Skeletal muscle satellite cell (primary cell): ENCODE data around the gene OR11L1. TPM values are rescaled to one million over a fixed set of nuclear protein-coding genes. Genes with fewer than 3 reads are reported as not detected.

Experiments
- H3K27me3 ChIP-seq: 2 replicates; pipeline ENCODE4 v1.7.0; 2013; ENCODE audit warnings: low read length; ENCODE audit not compliant: control insufficient read depth, insufficient read depth
- H3K36me3 ChIP-seq: 2 replicates; pipeline ENCODE4 v1.7.0; 2013; ENCODE audit warnings: mild to moderate bottlenecking, control low read depth, low read length; ENCODE audit not compliant: insufficient read depth
- H3K4me1 ChIP-seq: 2 replicates; pipeline ENCODE4 v1.7.0; 2013; ENCODE audit warnings: low read length; ENCODE audit not compliant: control insufficient read depth, insufficient read depth
- H3K4me2 ChIP-seq: 2 replicates; pipeline ENCODE4 v1.7.0; 2013; ENCODE audit warnings: mild to moderate bottlenecking, low read length
- H3K4me3 ChIP-seq: 2 replicates; pipeline ENCODE4 v1.7.0; 2013; ENCODE audit warnings: low read length
- H3K9ac ChIP-seq: 2 replicates; pipeline ENCODE4 v1.7.0; 2013; ENCODE audit warnings: mild to moderate bottlenecking, low read depth, low read length, moderate library complexity
- H3K9me3 ChIP-seq: replicated peaks from 2 replicates; pipeline ENCODE4 v1.7.0; 2013; ENCODE audit warnings: mild to moderate bottlenecking, control low read depth, low read length
- total RNA-seq: library from RNA; depleted of rRNA; stranded (reverse); fragments of >200 nt; gene quantifications from 2 replicates; pipeline ENCODE4 v1.2.3, GENCODE V29; 2012; rRNA removed

Gene OR11L1, protein sequence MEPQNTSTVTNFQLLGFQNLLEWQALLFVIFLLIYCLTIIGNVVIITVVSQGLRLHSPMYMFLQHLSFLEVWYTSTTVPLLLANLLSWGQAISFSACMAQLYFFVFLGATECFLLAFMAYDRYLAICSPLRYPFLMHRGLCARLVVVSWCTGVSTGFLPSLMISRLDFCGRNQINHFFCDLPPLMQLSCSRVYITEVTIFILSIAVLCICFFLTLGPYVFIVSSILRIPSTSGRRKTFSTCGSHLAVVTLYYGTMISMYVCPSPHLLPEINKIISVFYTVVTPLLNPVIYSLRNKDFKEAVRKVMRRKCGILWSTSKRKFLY
- total RNA-seq: not detected in 2 replicates

DNA sequence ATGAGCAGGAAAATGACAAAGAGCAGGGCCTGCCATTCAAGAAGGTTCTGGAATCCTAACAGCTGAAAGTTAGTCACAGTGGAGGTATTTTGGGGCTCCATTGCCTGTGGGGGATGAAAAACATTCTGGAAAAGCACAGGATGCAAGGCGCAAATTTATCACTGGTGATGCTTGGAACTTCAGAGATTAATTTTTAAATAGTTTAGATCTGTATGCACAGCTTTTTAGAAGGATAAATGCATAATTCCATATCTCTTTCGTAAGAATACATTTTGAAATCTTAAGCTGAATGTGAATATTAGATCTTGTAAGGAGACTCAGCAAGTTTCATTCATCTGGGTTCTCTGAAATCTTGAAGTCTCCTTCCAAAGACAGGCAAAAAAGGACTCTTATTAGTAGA lies at the start of gene OR11L1:
Gene OR11L1 (minus strand): TSS at position 101 of the 400 bp plus-strand sequence. CDS start 0 bp downstream, at position 101.
- Histone ChIP-seq H3K9ac (no peak within 1 kb of the TSS), H3K27me3 (no peaks in the 10 kb centered on the region), H3K9me3 (peaks cover 20% of the 10 kb centered on the region), H3K4me3 (no peak within 1 kb of the TSS), H3K4me2 (no peak within 1 kb of the TSS), H3K4me1 (no peaks in the 10 kb centered on the region), H3K36me3 (no peaks in the 10 kb centered on the region)

DNA sequence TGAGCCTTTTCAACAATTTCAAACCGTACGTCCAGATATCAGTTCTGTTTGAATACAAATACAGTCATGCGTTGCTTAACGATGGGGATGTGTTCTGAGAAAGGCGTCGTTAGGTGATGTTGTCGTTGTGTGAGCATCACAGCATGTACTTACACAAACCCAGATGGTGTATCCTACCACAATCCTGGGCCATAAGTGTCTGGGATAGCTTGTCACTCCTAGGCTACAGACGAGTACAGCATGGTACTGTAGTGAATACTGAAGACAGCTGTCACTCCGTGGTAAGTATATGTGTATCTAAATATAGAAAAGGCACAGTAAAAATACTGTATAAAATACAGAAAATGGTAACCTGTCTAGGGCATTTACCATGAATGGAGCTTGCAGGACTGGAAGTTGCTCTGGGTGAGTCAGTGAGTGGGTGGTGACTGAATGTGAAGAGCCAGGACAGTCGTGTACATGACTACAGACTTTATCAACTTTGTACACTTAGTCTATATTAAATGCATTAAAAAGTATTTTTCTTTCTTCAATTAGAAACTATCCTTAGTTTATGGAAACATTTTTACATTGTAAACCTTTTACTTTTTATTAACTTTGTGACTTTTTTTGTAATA lies 43.2 kb upstream of the OR11L1 start:
- Histone ChIP-seq H3K4me1 (no peaks in the 10 kb centered on the region), H3K36me3 (no peaks in the 10 kb centered on the region), H3K9ac (no peak overlapping the region), H3K9me3 (peaks cover 5% of the 10 kb centered on the region), H3K4me2 (no peak overlapping the region), H3K27me3 (no peaks in the 10 kb centered on the region), H3K4me3 (no peak overlapping the region)

DNA sequence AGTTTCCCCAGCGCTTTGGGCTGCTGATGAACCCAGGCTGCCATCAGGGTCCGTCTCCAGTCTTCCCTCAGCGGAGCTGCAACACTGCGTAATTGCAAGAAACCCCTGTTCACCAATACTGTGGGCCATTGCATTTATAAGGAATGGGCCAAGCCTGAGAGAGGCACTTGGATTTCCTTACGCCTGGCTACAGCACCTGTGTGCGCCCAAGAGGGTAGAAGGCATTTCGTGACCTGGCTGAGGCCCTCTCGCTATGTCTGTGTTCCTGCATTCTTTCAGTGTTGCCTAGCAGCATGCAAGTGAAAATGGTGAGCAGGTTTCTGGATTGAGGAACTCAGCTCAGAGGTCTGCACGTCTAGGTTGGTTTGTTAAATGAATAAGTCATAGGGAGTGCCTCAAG lies 41.6 kb upstream of the OR11L1 start:
- Histone ChIP-seq H3K4me3 (no peak overlapping the region), H3K36me3 (no peaks in the 10 kb centered on the region), H3K4me2 (no peak overlapping the region), H3K9ac (no peak overlapping the region), H3K27me3 (no peaks in the 10 kb centered on the region), H3K4me1 (no peaks in the 10 kb centered on the region), H3K9me3 (peaks cover 5% of the 10 kb centered on the region)

DNA sequence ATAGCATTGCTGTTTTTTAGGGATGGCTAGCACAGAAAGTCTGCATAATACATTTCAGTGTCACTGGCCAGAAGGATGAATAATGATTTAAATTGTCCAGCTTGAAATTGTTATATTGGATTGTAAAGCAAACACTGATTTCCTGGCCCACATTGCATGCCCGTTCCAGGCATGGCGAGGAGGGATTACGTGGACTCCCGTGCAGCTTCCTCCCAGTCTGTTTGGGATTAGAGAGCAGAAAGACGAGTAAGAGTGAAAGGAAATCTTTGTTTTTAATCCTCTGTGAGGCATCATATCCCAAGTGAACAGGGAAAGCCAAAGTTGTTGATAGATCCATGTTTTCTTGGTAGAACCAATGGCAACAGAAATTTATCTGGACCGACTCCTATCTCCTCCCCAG lies 23.7 kb upstream of the OR11L1 start:
- Histone ChIP-seq H3K36me3 (no peaks in the 10 kb centered on the region), H3K4me3 (no peak overlapping the region), H3K4me1 (no peaks in the 10 kb centered on the region), H3K9me3 (peaks cover 4% of the 10 kb centered on the region), H3K9ac (no peak overlapping the region), H3K4me2 (no peak overlapping the region), H3K27me3 (no peaks in the 10 kb centered on the region)

DNA sequence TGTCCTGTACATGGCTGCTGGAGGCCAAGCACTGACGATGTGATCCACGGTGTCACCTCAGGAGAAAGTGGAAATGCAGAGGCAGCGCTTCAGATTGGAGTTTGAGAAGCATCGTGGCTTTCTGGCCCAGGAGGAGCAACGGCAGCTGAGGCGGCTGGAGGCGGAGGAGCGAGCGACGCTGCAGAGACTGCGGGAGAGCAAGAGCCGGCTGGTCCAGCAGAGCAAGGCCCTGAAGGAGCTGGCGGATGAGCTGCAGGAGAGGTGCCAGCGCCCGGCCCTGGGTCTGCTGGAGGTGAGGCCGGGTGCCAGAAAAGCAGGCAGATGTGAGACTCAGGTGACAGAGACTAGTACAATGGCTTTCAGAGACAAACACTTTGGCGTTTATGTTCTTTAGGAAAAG lies 22.9 kb upstream of the OR11L1 start:
- Histone ChIP-seq H3K9ac (no peak overlapping the region), H3K36me3 (no peaks in the 10 kb centered on the region), H3K4me3 (no peak overlapping the region), H3K4me2 (no peak overlapping the region), H3K4me1 (no peaks in the 10 kb centered on the region), H3K27me3 (no peaks in the 10 kb centered on the region), H3K9me3 (no peaks in the 10 kb centered on the region)

DNA sequence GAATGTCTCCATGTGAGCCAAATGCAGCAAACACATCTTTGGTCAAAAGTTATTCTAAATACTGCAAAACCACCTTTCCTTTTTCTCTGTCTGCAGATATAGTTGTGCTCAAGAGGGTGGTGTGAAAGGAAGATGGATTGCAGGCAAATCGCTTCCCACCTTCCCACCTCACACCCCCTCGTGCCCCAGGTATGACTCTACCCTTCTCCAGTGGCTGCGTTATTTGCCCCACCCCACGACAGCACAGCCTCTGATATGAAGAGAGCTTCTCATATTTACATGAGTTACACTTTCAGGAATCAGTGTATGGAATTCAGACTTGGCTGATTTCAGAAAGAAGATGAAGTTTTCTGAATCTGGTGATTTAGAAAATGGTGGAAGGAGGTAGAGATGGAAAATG lies 21.1 kb upstream of the OR11L1 start:
- H3K9ac ChIP-seq: no peak overlapping the region
- H3K9me3 ChIP-seq: no peaks in the 10 kb centered on the region
- no peaks in the 10 kb centered on the region for H3K36me3 ChIP-seq
- no peak overlapping the region for H3K4me3 ChIP-seq
- H3K4me1 ChIP-seq: no peaks in the 10 kb centered on the region
- no peaks in the 10 kb centered on the region for H3K27me3 ChIP-seq
- no peak overlapping the region for H3K4me2 ChIP-seq

DNA sequence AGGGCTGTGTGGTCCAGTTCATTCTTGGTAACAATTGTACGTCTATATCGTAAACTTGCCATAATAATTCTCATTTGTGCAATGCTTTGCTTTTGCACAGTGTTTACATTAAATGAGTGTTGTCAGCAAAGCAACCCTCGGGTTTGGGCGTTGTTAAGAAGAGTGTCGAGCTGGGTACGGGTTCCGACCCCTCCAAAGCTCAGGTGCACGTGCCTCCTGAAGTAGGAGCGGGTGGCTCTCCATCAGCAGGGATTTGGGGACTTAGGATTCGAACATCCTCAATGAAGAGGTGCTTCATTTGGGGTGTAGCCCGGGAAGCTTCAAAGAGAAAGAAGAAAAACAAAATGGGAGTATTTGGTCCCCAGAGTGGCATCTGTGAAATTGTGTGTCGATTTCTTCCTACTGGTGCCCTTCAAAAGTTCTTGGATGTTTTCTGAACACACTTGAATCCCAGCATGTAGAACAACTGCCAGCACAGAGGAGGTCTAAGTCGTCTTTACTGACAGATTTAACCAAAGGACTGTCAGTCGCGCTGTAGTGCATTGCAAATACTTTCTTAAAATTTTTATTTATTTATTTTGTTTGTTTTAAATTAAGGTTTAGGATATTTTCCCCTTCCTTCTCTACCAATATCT lies 16.4 kb upstream of the OR11L1 start:
- H3K9me3 ChIP-seq: no peaks in the 10 kb centered on the region
- no peaks in the 10 kb centered on the region for H3K36me3 ChIP-seq
- H3K4me3 ChIP-seq: no peak overlapping the region
- H3K4me1 ChIP-seq: no peaks in the 10 kb centered on the region
- H3K9ac ChIP-seq: no peak overlapping the region
- no peak overlapping the region for H3K4me2 ChIP-seq
- H3K27me3 ChIP-seq: no peaks in the 10 kb centered on the region

DNA sequence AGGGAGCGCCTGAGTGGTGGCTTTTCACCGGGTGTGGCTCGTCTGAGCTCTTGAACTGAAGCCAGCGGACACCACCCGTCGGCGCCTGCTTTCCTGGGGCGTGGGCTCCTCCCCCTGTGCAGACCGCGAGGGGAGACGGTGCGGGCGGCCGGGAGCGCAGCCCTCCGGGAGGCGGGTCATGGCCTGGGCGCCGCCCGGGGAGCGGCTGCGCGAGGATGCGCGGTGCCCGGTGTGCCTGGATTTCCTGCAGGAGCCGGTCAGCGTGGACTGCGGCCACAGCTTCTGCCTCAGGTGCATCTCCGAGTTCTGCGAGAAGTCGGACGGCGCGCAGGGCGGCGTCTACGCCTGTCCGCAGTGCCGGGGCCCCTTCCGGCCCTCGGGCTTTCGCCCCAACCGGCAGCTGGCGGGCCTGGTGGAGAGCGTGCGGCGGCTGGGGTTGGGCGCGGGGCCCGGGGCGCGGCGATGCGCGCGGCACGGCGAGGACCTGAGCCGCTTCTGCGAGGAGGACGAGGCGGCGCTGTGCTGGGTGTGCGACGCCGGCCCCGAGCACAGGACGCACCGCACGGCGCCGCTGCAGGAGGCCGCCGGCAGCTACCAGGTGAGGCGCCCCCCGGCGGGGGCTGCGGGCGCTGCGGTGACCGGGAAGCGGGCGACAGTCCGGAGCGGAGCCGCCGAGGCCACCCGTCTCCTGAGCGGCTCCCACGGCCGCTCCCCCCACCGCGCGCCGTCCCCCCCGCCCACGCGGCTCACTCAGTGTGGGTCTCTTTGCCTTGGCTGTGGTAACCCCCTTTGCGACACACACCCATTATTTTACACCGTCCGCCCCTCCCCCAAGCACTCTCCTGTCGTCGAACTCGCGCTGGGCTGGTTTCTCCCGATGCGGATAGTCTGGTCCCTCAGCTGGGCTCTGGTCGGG lies 15.6 kb upstream of the OR11L1 start, which contains the start of gene TRIM58:
Gene TRIM58 (plus strand): TSS at position 119 of the 916 bp plus-strand sequence. CDS start 60 bp downstream, at position 179.
- no peaks in the 10 kb centered on the region for H3K36me3 ChIP-seq
- peak within 1 kb of the TSS; percentile 24 for H3K4me3 ChIP-seq
- H3K9me3 ChIP-seq: no peaks in the 10 kb centered on the region
- no peak within 1 kb of the TSS for H3K9ac ChIP-seq
- no peak within 1 kb of the TSS for H3K4me2 ChIP-seq
- no peaks in the 10 kb centered on the region for H3K4me1 ChIP-seq
- no peaks in the 10 kb centered on the region for H3K27me3 ChIP-seq

DNA sequence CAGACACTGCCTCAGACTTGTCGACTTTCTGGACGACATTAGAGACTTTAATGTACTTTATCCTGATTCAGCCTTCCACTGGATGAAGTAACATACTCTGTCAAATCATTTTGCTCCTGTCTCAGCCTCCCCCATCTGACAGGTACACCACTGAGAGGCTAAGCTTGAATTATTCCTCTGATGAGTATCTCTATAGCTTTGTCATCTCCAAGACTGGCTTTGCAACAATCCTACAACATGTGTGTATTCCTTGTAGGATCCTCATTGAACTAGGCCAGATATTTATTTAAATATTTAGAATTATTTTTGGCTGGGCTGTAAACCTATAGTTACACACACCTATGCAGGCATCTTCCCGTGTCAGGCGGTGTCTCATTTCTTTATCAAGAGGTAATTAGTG lies 14.2 kb upstream of the OR11L1 start:
- no peak overlapping the region for H3K9ac ChIP-seq
- H3K4me3 ChIP-seq: no peak overlapping the region
- H3K4me1 ChIP-seq: no peaks in the 10 kb centered on the region
- H3K9me3 ChIP-seq: peaks cover 7% of the 10 kb centered on the region
- no peaks in the 10 kb centered on the region for H3K36me3 ChIP-seq
- H3K27me3 ChIP-seq: no peaks in the 10 kb centered on the region
- no peak overlapping the region for H3K4me2 ChIP-seq

DNA sequence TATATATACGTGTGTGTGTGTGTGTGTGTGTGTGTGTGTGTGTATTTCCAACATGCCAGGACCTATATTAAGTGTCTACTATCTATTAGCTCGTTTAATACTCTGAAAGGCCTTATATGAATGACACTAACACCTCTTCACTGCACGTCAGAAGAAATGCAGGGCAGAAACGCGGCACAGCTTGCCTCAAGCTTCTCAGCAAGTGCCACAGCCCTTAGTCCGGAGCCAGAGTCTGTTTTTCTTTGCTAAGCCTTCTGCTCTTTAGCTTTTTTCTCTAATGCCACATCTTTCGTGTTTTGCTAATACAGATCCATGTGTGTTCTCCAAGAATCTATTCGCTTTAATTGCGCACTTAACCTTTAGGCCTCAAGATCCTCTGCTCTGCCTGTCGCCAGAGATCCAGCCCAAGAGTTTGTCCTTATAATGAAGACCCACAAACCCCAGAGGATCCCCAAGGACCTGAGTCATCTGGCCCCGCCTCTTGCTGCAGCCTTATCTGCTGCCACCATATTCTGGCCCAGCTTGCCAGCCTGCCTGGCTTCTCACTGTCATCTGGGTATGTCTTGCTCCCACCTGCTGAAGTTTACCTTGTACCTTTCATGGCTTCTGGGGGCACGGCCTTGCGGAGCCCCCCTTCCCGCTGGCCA lies 13.3 kb upstream of the OR11L1 start:
- Histone ChIP-seq H3K27me3 (no peaks in the 10 kb centered on the region), H3K4me2 (no peak overlapping the region), H3K36me3 (no peaks in the 10 kb centered on the region), H3K9me3 (peaks cover 7% of the 10 kb centered on the region), H3K4me1 (no peaks in the 10 kb centered on the region), H3K4me3 (no peak overlapping the region), H3K9ac (no peak overlapping the region)
